PC-3 (cell line): ENCODE data around the gene RBBP8NL.

Source experiments
- CTCF ChIP-seq: fragments of 300-600 bp; sonication (generic); conservative IDR thresholded peaks from 2 replicates; pipeline ENCODE4 v1.5.1; 2017; ENCODE audit warnings: antibody characterized with exemption, low read depth, mild to moderate bottlenecking, low read length
- EZH2 ChIP-seq: fragments of 300-600 bp; sonication (generic); IDR thresholded peaks from one replicate; pipeline ENCODE4 v1.6.1; 2017; ENCODE audit warnings: antibody characterized with exemption, mild to moderate bottlenecking, low read length; ENCODE audit not compliant: unreplicated experiment
- EZH2phosphoT487 ChIP-seq: fragments of 300-600 bp; sonication (generic); IDR thresholded peaks from 2 replicates; pipeline ENCODE4 v1.6.1; 2018; ENCODE audit warnings: mild to moderate bottlenecking, antibody characterized with exemption, low read length, borderline replicate concordance

- TF ChIP-seq CTCF (no peak), EZH2 (no peak), EZH2phosphoT487 (no peak)
Observed at GRCh38 chr20:62390317-62391164, 36.8 kb downstream of the RBBP8NL start.
